ENCODE results near the gene LINGO4. TPM values are rescaled to one million over a fixed set of nuclear protein-coding genes. Genes with fewer than 3 reads are reported as not detected.

Gene LINGO4
- total RNA-seq, 1 donor from 2014 or later, result not detected

DNA sequence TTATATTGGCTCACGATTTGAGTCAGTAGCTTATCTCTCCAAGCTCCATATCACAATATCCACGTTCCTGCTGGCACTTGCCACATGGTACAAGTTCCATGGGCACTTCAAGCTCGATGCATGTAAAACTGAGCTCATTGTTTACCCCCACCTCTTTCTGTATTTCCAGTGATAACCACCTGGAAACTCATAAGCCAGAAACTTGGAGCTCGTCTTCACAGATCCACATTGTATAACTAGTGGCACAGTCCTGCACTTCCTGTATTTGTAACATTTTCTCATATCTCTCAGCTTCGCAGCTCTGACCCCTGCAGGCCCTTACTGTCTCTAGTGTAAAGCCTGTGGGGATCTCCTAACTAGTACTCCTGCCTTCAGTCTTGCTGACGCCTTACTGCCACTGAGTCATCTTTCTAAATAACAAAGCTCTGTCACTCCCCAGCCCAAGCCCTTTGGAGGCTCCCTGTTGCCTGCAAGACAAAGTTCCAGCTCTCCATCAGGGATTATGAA, 40.9 kb upstream of the LINGO4 start:
- no peak overlapping the region for H3K27ac Mint-ChIP-seq (ENCODE audit: unreplicated experiment)
- no peaks in the 10 kb centered on the region for H3K9me3 Mint-ChIP-seq (ENCODE audit: unreplicated experiment)
- TF ChIP-seq, protein P1, sequence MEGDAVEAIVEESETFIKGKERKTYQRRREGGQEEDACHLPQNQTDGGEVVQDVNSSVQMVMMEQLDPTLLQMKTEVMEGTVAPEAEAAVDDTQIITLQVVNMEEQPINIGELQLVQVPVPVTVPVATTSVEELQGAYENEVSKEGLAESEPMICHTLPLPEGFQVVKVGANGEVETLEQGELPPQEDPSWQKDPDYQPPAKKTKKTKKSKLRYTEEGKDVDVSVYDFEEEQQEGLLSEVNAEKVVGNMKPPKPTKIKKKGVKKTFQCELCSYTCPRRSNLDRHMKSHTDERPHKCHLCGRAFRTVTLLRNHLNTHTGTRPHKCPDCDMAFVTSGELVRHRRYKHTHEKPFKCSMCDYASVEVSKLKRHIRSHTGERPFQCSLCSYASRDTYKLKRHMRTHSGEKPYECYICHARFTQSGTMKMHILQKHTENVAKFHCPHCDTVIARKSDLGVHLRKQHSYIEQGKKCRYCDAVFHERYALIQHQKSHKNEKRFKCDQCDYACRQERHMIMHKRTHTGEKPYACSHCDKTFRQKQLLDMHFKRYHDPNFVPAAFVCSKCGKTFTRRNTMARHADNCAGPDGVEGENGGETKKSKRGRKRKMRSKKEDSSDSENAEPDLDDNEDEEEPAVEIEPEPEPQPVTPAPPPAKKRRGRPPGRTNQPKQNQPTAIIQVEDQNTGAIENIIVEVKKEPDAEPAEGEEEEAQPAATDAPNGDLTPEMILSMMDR (IDR thresholded peaks at IDR 0.05; ENCODE audit: partially characterized antibody, unreplicated experiment), result no peak
- H3K36me3 Mint-ChIP-seq (ENCODE audit: unreplicated experiment), result no peaks in the 10 kb centered on the region
- H3K4me1 Mint-ChIP-seq (ENCODE audit: low read depth, unreplicated experiment), result no peaks in the 10 kb centered on the region
- peaks cover 8% of the 10 kb centered on the region for H3K27me3 Mint-ChIP-seq (ENCODE audit: unreplicated experiment)
- no peak overlapping the region for H3K4me3 Mint-ChIP-seq (ENCODE audit: unreplicated experiment)
- no peak for DNase-seq

DNA sequence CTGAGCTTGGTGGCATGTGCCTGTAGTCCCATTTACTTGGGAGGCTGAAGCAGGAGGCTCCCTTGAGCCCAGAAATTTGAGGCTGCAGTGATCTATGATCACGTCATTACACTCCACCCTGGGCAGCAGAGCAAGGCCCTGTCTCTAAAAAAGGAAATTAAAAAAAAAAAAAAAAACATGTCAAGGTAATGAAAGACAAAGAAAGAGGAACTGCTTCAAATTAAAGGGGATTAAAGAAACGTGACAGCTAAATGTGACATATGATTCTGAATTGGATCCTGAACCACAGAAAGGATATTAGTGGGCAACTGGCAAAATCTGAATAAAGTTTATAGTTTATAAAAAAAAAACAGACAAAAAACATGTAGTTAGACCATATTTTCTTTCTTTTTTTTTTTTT, 38.2 kb upstream of the LINGO4 start:
- Mint-ChIP-seq H3K4me3 (ENCODE audit: unreplicated experiment) (no peak overlapping the region), H3K4me1 (ENCODE audit: low read depth, unreplicated experiment) (no peaks in the 10 kb centered on the region), H3K27me3 (ENCODE audit: unreplicated experiment) (peaks cover 18% of the 10 kb centered on the region), H3K27ac (ENCODE audit: unreplicated experiment) (no peak overlapping the region), H3K36me3 (ENCODE audit: unreplicated experiment) (no peaks in the 10 kb centered on the region), H3K9me3 (ENCODE audit: unreplicated experiment) (no peaks in the 10 kb centered on the region)
- no peak for DNase-seq
- TF ChIP-seq, protein P1 (IDR thresholded peaks at IDR 0.05; ENCODE audit: partially characterized antibody, unreplicated experiment), result no peak

DNA sequence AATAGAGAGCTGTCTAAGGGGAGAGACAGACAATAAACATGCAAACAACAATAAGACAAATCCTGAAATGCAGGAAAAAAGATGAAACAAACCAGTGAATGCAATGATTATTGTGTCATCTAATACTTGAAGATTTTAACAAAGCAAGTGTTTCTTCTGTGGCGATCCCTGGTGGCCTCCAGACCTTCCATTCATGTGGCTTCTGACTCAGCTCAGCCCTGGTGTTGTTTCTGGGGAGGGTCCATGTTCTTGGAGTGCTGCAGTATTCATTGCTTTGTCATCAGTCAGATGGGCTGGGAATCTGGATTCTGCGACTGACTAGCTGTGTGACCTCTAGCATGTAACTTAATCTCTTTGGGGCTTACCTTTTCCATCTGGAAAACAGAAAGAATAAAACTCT, 35.9 kb upstream of the LINGO4 start:
- TF ChIP-seq, protein P1 (IDR thresholded peaks at IDR 0.05; ENCODE audit: partially characterized antibody, unreplicated experiment), result no peak
- Mint-ChIP-seq H3K27ac (ENCODE audit: unreplicated experiment) (no peak overlapping the region), H3K9me3 (ENCODE audit: unreplicated experiment) (peaks cover 6% of the 10 kb centered on the region), H3K4me1 (ENCODE audit: low read depth, unreplicated experiment) (peaks cover 4% of the 10 kb centered on the region), H3K4me3 (ENCODE audit: unreplicated experiment) (no peak overlapping the region), H3K27me3 (ENCODE audit: unreplicated experiment) (peaks cover 24% of the 10 kb centered on the region), H3K36me3 (ENCODE audit: unreplicated experiment) (no peaks in the 10 kb centered on the region)
- DNase-seq, result no peak

DNA sequence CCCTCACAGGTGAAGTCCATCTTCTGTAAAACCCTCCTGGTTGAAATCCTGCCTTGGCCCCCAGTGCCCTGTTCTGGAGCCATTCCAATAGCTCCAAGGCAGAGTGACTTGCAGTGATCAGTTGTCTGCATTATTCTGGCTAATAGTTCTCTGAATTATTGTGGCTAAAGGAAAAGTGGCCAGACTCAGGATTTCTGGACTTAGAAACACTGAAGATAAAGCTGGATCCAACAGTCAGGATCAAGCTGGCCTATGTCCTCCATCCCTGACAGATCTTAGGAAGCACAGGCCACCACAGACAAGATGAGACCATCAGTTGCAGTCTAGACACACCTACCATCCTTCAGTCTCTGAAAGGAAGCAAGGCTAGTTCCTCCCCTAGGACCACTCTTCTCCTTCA, 35.2 kb upstream of the LINGO4 start:
- peak overlapping the region; percentile 3 for H3K4me3 Mint-ChIP-seq (ENCODE audit: unreplicated experiment)
- peaks cover 26% of the 10 kb centered on the region for H3K27me3 Mint-ChIP-seq (ENCODE audit: unreplicated experiment)
- no peaks in the 10 kb centered on the region for H3K36me3 Mint-ChIP-seq (ENCODE audit: unreplicated experiment)
- H3K9me3 Mint-ChIP-seq (ENCODE audit: unreplicated experiment), result peaks cover 6% of the 10 kb centered on the region
- H3K27ac Mint-ChIP-seq (ENCODE audit: unreplicated experiment), result peak overlapping the region; percentile 11
- peaks cover 4% of the 10 kb centered on the region for H3K4me1 Mint-ChIP-seq (ENCODE audit: low read depth, unreplicated experiment)
- DNase-seq, result no peak
- TF ChIP-seq, protein P1 (IDR thresholded peaks at IDR 0.05; ENCODE audit: partially characterized antibody, unreplicated experiment), result no peak

DNA sequence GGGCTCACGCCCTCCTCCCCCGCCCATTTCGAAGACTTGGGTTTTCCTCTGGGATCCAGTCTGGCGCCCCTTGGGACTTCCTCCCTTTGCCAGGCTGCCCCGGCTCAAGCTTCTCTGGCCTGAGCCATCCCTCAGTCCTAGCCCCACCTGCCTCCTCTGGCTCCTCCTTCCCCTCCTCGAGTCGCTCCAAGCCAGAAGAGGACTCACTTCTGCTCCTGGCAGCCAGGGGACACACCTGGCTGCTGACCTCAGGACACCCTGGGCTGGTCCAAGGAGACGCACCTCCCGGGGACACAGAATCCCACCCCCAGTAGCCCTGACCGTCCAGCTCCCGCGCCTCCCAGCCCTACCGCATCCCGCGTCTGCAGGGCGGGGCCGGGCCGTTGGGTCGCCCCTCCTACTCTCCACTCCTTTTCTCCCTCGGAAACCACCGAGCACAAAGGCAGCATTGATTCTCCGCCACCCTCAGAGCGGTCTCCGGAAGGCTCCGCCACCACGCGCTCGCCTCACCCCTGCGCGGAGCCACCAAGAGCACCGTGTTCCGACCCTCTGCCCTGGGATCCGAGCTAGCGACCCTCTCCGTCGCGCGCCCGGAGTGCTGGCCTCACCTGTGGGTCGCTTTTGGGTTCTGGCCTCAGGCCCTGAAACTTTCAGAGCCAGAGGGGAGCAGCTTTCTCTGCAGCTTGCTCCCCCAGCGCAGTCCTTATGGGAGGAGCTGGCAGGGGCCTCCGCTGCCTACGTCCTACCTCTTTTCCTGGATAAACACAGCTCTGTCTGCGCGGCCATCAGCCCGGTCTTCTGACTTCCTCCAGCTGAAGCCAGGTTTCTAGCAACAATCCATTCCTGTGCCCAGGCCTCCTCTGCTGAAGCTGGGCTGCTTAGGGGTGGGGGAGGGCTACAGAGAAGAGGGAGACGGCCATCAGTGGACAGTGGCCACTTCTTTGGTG, 34.5 kb upstream of the LINGO4 start, which contains the start of gene C2CD4D:
C2CD4D (minus strand) TSS at position 364 of the 947 bp plus-strand sequence. CDS start 831 bp downstream, outside the sequence.
- peaks cover 4% of the 10 kb centered on the region for H3K4me1 Mint-ChIP-seq (ENCODE audit: low read depth, unreplicated experiment)
- TF ChIP-seq, protein P1 (IDR thresholded peaks at IDR 0.05; ENCODE audit: partially characterized antibody, unreplicated experiment), result no peak
- H3K9me3 Mint-ChIP-seq (ENCODE audit: unreplicated experiment), result peaks cover 6% of the 10 kb centered on the region
- H3K4me3 Mint-ChIP-seq (ENCODE audit: unreplicated experiment), result peak within 1 kb of the TSS; percentile 82
- DNase-seq, result peak; percentile 58
- H3K27ac Mint-ChIP-seq (ENCODE audit: unreplicated experiment), result peak within 1 kb of the TSS; percentile 11
- peaks cover 25% of the 10 kb centered on the region for H3K27me3 Mint-ChIP-seq (ENCODE audit: unreplicated experiment)
- H3K36me3 Mint-ChIP-seq (ENCODE audit: unreplicated experiment), result no peaks in the 10 kb centered on the region

Data from glutamatergic neuron (in vitro differentiated cells).